Fibroblast of peridontal ligament (primary cell): ENCODE measurements around the gene TTC28.
A peak's percentile ranks its signal among the peaks of the same experiment; 100 is the strongest.
"Not testable (repeated sequence)": the region's sequence is repeated elsewhere in the genome, so short reads cannot be mapped to it uniquely, and the experiment has no call there.

Experiments
- DNase-seq: peaks from one replicate; pipeline ENCODE4 v3.0.0-alpha.2; 2010; ENCODE audit errors: extremely low read depth

The TTC28 gene

GRCh38 chr22:28232204-28232603 lies 447.4 kb downstream of the TTC28 start:
- DNase-seq = no peak

- DNase-seq = peak; percentile 62
Measured at GRCh38 chr22:28231441-28231840, 448.2 kb downstream of the TTC28 start.

- no peak for DNase-seq
Measured at GRCh38 chr22:28230671-28231070, 449.0 kb downstream of the TTC28 start.

GRCh38 chr22:28229566-28230485 lies 449.8 kb downstream of the TTC28 start:
- peak; percentile 80 for DNase-seq

- DNase-seq = no peak
Measured at GRCh38 chr22:28223826-28224225, 455.8 kb downstream of the TTC28 start.

GRCh38 chr22:28222976-28223745 lies 456.5 kb downstream of the TTC28 start:
- peak; percentile 53 for DNase-seq

GRCh38 chr22:28222571-28222970 lies 457.1 kb downstream of the TTC28 start:
- no peak for DNase-seq

- no peak for DNase-seq
Measured at GRCh38 chr22:28222052-28222451, 457.6 kb downstream of the TTC28 start.

- no peak for DNase-seq
Measured at GRCh38 chr22:28220626-28221363, 458.8 kb downstream of the TTC28 start.

- no peak for DNase-seq
Measured at GRCh38 chr22:28217277-28217676, 462.4 kb downstream of the TTC28 start.

GRCh38 chr22:28214750-28215149 lies 464.9 kb downstream of the TTC28 start:
- not testable (repeated sequence) for DNase-seq

GRCh38 chr22:28209457-28209856 lies 470.2 kb downstream of the TTC28 start:
- not testable (repeated sequence) for DNase-seq

GRCh38 chr22:28208787-28209186 lies 470.9 kb downstream of the TTC28 start:
- no peak for DNase-seq

GRCh38 chr22:28208036-28208435 lies 471.6 kb downstream of the TTC28 start:
- DNase-seq = no peak

GRCh38 chr22:28207281-28208030 lies 472.2 kb downstream of the TTC28 start:
- no peak for DNase-seq

GRCh38 chr22:28205926-28206325 lies 473.7 kb downstream of the TTC28 start:
- DNase-seq = no peak

- DNase-seq = no peak
Measured at GRCh38 chr22:28204382-28204781, 475.3 kb downstream of the TTC28 start.

- no peak for DNase-seq
Measured at GRCh38 chr22:28203286-28203685, 476.4 kb downstream of the TTC28 start.

GRCh38 chr22:28198692-28199091 lies 480.9 kb downstream of the TTC28 start:
- no peak for DNase-seq

- DNase-seq = not testable (repeated sequence)
Measured at GRCh38 chr22:28191571-28191970, 488.1 kb downstream of the TTC28 start.

GRCh38 chr22:28188178-28188879 lies 491.3 kb downstream of the TTC28 start:
- DNase-seq = no peak
